Caco-2 (cell line): ENCODE data around the gene TTC7B. TPM values are rescaled to one million over a fixed set of nuclear protein-coding genes. Genes with fewer than 3 reads are reported as not detected.

ENCODE experiments used
- BruUV-seq: library from RNA; stranded (reverse); fragments of 400-500 nt; replicated peaks from 2 replicates; lab custom pipeline; 2021; lab: Mats Ljungman, UMichigan
- CTCF ChIA-PET: fragments of 300-600 bp; sonication (Branson Sonifier 250); formaldehyde crosslinking; loops from one replicate; lab custom pipeline; 2022; ENCODE audit warnings: antibody characterized with exemption; lab: Charles Lee
- POLR2A ChIA-PET: fragments of 300-600 bp; sonication (Branson Sonifier 250); formaldehyde crosslinking; loops from one replicate; lab custom pipeline; 2022; ENCODE audit warnings: antibody characterized with exemption; lab: Charles Lee
- DNase-seq, 2 experiments: peaks; one replicate each; pipeline versions ENCODE4 v3.0.0 to v3.0.0-alpha.2; 2020 to 2022
- H3K27me3 ChIP-seq: replicated peaks from 2 replicates; pipeline ENCODE4 v1.6.0; 2011; ENCODE audit warnings: low read length; ENCODE audit not compliant: control insufficient read depth, insufficient read depth
- H3K36me3 ChIP-seq: 2 replicates; pipeline ENCODE4 v1.5.1; 2011; ENCODE audit warnings: low read length; ENCODE audit not compliant: control insufficient read depth, insufficient read depth
- H3K4me1 ChIP-seq: fragments of 250-450 bp; sonication (Bioruptor Pico); 2 replicates; pipeline ENCODE4 v1.5.1; 2020; ENCODE audit warnings: mild to moderate bottlenecking
- H3K4me3 ChIP-seq: 2 replicates; pipeline ENCODE4 v1.5.1; 2011; ENCODE audit warnings: low read depth, mild to moderate bottlenecking, control low read depth, low read length
- H3K9me3 ChIP-seq: fragments of 250-450 bp; sonication (Bioruptor Pico); 2 replicates; pipeline ENCODE4 v1.5.1; 2020; ENCODE audit warnings: mild to moderate bottlenecking, moderate library complexity
- H3K27ac Mint-ChIP-seq: one replicate; pipeline ENCODE4 v1.8.0; 2022; ENCODE audit warnings: mixed read lengths; ENCODE audit not compliant: unreplicated experiment
- H3K27me3 Mint-ChIP-seq: one replicate; pipeline ENCODE4 v1.8.0; 2022; ENCODE audit warnings: mixed read lengths; ENCODE audit not compliant: insufficient read depth, unreplicated experiment
- H3K36me3 Mint-ChIP-seq: one replicate; pipeline ENCODE4 v1.8.0; 2022; ENCODE audit warnings: mild to moderate bottlenecking, mixed read lengths; ENCODE audit not compliant: insufficient read depth, unreplicated experiment
- H3K4me1 Mint-ChIP-seq: one replicate; pipeline ENCODE4 v1.8.0; 2022; ENCODE audit warnings: low read depth, mixed read lengths; ENCODE audit not compliant: unreplicated experiment
- H3K4me3 Mint-ChIP-seq: one replicate; pipeline ENCODE4 v1.8.0; 2022; ENCODE audit warnings: mild to moderate bottlenecking, moderate library complexity, mixed read lengths; ENCODE audit not compliant: unreplicated experiment
- H3K9me3 Mint-ChIP-seq: one replicate; pipeline ENCODE4 v1.8.0; 2022; ENCODE audit warnings: mixed read lengths; ENCODE audit not compliant: unreplicated experiment
- intact Hi-C: fragments of 100-400 bp; cut with micrococcal nuclease; formaldehyde crosslinking; loops from one replicate; pipeline ENCODE4 v1.10.0; 2022; ENCODE audit not compliant: unreplicated experiment
- total RNA-seq: library from RNA; stranded (reverse); gene quantifications from 2 replicates; pipeline ENCODE4 v1.2.3, GENCODE V29; 2022
- TF ChIP-seq, protein P1 (sequence below), 2 experiments: fragments of 200-600 bp in 1 of 2; IDR thresholded peaks; 1 replicate in 1 of 2; 2 replicates in 1 of 2; pipeline versions ENCODE4 v1.5.1 to v1.8.0; 2011 to 2022; ENCODE audit warnings: antibody characterized with exemption in 1 of 2, control low read depth in 1 of 2, inconsistent platforms in 1 of 2, low read depth in 1 of 2, low read length in 1 of 2, mild to moderate bottlenecking in 1 of 2, moderate library complexity in 1 of 2; ENCODE audit not compliant: insufficient read depth in 1 of 2, severe bottlenecking in 1 of 2, unreplicated experiment in 1 of 2

Gene TTC7B
- total RNA-seq, 1 experiment from 2014 or later, result 28.5 TPM

DNA sequence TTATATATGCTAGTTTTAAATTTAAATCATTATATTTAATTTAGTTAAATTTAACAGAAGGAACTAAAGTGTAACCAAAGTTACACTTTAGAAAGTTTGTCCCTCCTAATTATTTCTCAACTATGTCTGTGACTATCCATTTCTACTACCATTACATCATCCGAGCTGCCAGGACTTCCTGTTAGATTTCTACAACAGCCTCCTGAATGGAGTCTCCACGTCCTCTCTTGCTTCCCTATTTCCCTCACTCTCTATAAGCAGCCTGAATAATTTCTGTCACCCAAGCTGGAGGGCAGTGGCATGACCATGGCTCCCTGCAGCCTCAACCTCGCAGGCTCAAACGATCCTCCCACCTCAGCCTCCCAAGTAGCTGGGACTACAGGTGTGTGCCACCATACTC, 84.1 kb downstream of the TTC7B start:
- ChIA-PET POLR2A (no interaction called here), CTCF (no interaction called here)
- Histone ChIP-seq H3K4me1 (no peaks in the 10 kb centered on the region), H3K9me3 (no peaks in the 10 kb centered on the region), H3K4me3 (no peak overlapping the region), H3K36me3 (no peaks in the 10 kb centered on the region), H3K27me3 (no peaks in the 10 kb centered on the region)
- TF ChIP-seq, protein P1, sequence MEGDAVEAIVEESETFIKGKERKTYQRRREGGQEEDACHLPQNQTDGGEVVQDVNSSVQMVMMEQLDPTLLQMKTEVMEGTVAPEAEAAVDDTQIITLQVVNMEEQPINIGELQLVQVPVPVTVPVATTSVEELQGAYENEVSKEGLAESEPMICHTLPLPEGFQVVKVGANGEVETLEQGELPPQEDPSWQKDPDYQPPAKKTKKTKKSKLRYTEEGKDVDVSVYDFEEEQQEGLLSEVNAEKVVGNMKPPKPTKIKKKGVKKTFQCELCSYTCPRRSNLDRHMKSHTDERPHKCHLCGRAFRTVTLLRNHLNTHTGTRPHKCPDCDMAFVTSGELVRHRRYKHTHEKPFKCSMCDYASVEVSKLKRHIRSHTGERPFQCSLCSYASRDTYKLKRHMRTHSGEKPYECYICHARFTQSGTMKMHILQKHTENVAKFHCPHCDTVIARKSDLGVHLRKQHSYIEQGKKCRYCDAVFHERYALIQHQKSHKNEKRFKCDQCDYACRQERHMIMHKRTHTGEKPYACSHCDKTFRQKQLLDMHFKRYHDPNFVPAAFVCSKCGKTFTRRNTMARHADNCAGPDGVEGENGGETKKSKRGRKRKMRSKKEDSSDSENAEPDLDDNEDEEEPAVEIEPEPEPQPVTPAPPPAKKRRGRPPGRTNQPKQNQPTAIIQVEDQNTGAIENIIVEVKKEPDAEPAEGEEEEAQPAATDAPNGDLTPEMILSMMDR (IDR thresholded peaks at IDR 0.05; ENCODE audit: insufficient read depth in 1 of 2, low read depth in 1 of 2, low read length in 1 of 2, severe bottlenecking in 1 of 2, unreplicated experiment in 1 of 2), result no peak
- H3K4me3 Mint-ChIP-seq, result no peak overlapping the region
- no peak for DNase-seq
- H3K36me3 Mint-ChIP-seq, result no peaks in the 10 kb centered on the region
- no peaks in the 10 kb centered on the region for H3K4me1 Mint-ChIP-seq
- BruUV-seq, result no TSS peak
- intact Hi-C loops, result no loop called here
- no peaks in the 10 kb centered on the region for H3K27me3 Mint-ChIP-seq
- H3K9me3 Mint-ChIP-seq, result no peaks in the 10 kb centered on the region
- H3K27ac Mint-ChIP-seq, result no peak overlapping the region

DNA sequence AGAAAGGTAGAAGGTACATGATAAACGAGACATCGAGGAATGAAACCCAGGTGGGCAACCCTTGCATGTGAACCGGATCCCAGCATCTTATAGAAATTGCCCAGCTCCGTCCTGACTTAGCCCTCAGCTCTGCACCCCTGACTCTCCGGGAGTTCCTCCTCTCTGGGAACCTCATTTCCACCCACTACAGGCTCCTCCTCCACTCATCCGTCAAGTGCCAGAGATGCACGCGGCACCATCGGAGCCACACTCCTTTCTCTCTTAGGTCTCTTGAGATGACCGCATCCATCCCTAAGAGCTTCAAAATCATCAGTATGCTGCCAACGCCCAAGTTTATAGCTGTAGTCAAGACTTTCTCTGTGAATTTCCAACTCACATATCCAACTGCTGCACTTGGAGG, 84.7 kb downstream of the TTC7B start:
- Histone ChIP-seq H3K4me1 (no peaks in the 10 kb centered on the region), H3K27me3 (no peaks in the 10 kb centered on the region), H3K36me3 (no peaks in the 10 kb centered on the region), H3K9me3 (no peaks in the 10 kb centered on the region), H3K4me3 (no peak overlapping the region)
- ChIA-PET POLR2A (no interaction called here), CTCF (no interaction called here)
- H3K27ac Mint-ChIP-seq, result no peak overlapping the region
- H3K4me3 Mint-ChIP-seq, result no peak overlapping the region
- no peak for DNase-seq
- intact Hi-C loops, result no loop called here
- H3K4me1 Mint-ChIP-seq, result peaks cover 6% of the 10 kb centered on the region
- TF ChIP-seq, protein P1 (IDR thresholded peaks at IDR 0.05; ENCODE audit: insufficient read depth in 1 of 2, low read depth in 1 of 2, low read length in 1 of 2, severe bottlenecking in 1 of 2, unreplicated experiment in 1 of 2), result no peak
- no peaks in the 10 kb centered on the region for H3K9me3 Mint-ChIP-seq
- H3K27me3 Mint-ChIP-seq, result no peaks in the 10 kb centered on the region
- BruUV-seq, result no TSS peak
- H3K36me3 Mint-ChIP-seq, result no peaks in the 10 kb centered on the region

DNA sequence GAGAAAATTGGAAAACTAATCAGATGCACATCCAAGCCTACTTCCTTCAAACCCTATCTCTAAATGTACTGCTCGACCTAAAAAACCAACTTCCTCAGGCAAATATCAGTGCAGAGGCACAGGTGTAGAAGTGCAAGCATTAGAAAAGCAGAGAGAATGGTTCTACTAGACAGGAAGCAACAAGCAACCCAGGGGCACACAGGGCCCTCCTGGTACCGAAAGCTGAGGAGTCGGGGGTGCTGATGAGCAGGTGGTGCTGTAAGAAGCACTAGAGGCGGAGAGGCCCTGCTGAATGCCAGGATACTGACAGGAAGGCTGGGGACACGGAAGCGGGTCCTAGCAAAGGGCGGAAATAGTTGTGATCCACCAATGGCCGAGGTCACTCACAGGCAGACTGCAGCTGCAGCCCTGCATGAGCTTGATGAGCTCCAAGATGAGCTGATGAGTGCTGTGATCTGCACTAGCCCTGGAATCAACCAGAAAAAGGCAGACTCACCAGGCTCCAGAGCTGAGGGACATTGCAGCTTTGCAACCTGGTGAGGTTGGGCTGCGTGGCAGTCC, 85.9 kb downstream of the TTC7B start:
- Mint-ChIP-seq H3K36me3 (no peaks in the 10 kb centered on the region), H3K27ac (no peak overlapping the region), H3K9me3 (no peaks in the 10 kb centered on the region), H3K4me1 (peaks cover 9% of the 10 kb centered on the region), H3K4me3 (no peak overlapping the region), H3K27me3 (no peaks in the 10 kb centered on the region)
- intact Hi-C loops, result no loop called here
- no peak for DNase-seq
- Histone ChIP-seq H3K4me1 (no peaks in the 10 kb centered on the region), H3K4me3 (no peak overlapping the region), H3K9me3 (no peaks in the 10 kb centered on the region), H3K36me3 (no peaks in the 10 kb centered on the region), H3K27me3 (no peaks in the 10 kb centered on the region)
- POLR2A ChIA-PET, result no interaction called here
- no TSS peak for BruUV-seq
- TF ChIP-seq, protein P1 (IDR thresholded peaks at IDR 0.05; ENCODE audit: insufficient read depth in 1 of 2, low read depth in 1 of 2, low read length in 1 of 2, severe bottlenecking in 1 of 2, unreplicated experiment in 1 of 2), result no peak
- CTCF ChIA-PET, result no interaction called here
